GM12878 (cell line): Measurements from ENCODE around the gene MICAL3. TPM values are rescaled to one million over a fixed set of nuclear protein-coding genes. Genes with fewer than 3 reads are reported as not detected.

Experiments used
- ATAC-seq: fragments of 200-7000 bp; cut with Tn5 transposase; 3 replicates; pipeline ENCODE4 v1.9.1; 2020; ENCODE audit warnings: mild to moderate bottlenecking, moderate library complexity
- BruUV-seq: library from RNA; stranded (reverse); fragments of 400-500 nt; replicated peaks from 2 replicates; lab custom pipeline; 2021; lab: Mats Ljungman, UMichigan
- CTCF ChIA-PET: fragments of 300-600 bp; sonication (Branson Sonifier 250); formaldehyde crosslinking; extraction: SDS; loops from one replicate; lab custom pipeline; 2021; ENCODE audit warnings: inconsistent platforms; lab: Yijun Ruan, JAX
- POLR2A ChIA-PET: fragments of 350-600 bp; formaldehyde crosslinking; extraction: SDS; loops from one replicate; lab custom pipeline; 2021; ENCODE audit warnings: inconsistent platforms; lab: Charles Lee
- RAD21 ChIA-PET: fragments of 300-600 bp; sonication (Branson Sonifier 250); formaldehyde crosslinking; loops from one replicate; lab custom pipeline; 2023; ENCODE audit warnings: antibody characterized with exemption; ENCODE audit not compliant: unreplicated experiment; lab: Charles Lee
- SMC1A ChIA-PET: fragments of 300-600 bp; sonication (Branson Sonifier 250); formaldehyde crosslinking; loops from one replicate; lab custom pipeline; 2023; ENCODE audit not compliant: unreplicated experiment, uncharacterized antibody; lab: Charles Lee
- DNase-seq: peaks from one replicate; pipeline ENCODE4 v3.0.0-alpha.2; 2011; ENCODE audit warnings: low read depth, low spot score
- FAIRE-seq: peaks from 3 replicates; lab custom pipeline; 2011; peaks lifted over from hg19 to GRCh38; lab: Jason Lieb, UNC
- H2AFZ ChIP-seq: 2 replicates; pipeline ENCODE4 v1.6.0; 2011; ENCODE audit warnings: low read depth, low read length, control low read depth; ENCODE audit not compliant: control insufficient read depth
- H3K27ac ChIP-seq: 2 replicates; pipeline ENCODE4 v1.5.1; 2011; ENCODE audit warnings: control low read depth; ENCODE audit not compliant: control insufficient read depth, insufficient read depth
- H3K27me3 ChIP-seq, 2 experiments: replicated peaks in 1 of 2; 2 replicates each; pipeline versions ENCODE4 v1.6.0 to v1.6.1; 2011; ENCODE audit warnings: low read length in 1 of 2; ENCODE audit not compliant: control insufficient read depth in 2 of 2, insufficient read depth in 2 of 2
- H3K36me3 ChIP-seq, 2 experiments: 2 replicates each; pipeline ENCODE4 v1.5.1; 2011; ENCODE audit warnings: low read length in 1 of 2; ENCODE audit not compliant: control insufficient read depth in 2 of 2, insufficient read depth in 2 of 2
- H3K4me1 ChIP-seq: 2 replicates; pipeline ENCODE4 v1.6.1; 2011; ENCODE audit warnings: mild to moderate bottlenecking, low read length, moderate library complexity, mixed read lengths; ENCODE audit not compliant: control insufficient read depth, insufficient read depth
- H3K4me2 ChIP-seq: 2 replicates; pipeline ENCODE4 v1.6.0; 2011; ENCODE audit warnings: control low read depth; ENCODE audit not compliant: control insufficient read depth, insufficient read depth
- H3K4me3 ChIP-seq: fragments of 200-600 bp; sonication (generic); 2 replicates; pipeline ENCODE4 v1.5.1; 2016
- H3K79me2 ChIP-seq: 2 replicates; pipeline ENCODE4 v1.6.0; 2011; ENCODE audit warnings: low read length; ENCODE audit not compliant: control insufficient read depth, insufficient read depth
- H3K9ac ChIP-seq: 2 replicates; pipeline ENCODE4 v1.8.0; 2011; ENCODE audit warnings: low read length, control low read depth, mixed read lengths; ENCODE audit not compliant: control insufficient read depth, insufficient read depth
- H3K9me3 ChIP-seq: replicated peaks from 3 replicates; pipeline ENCODE4 v1.5.1; 2011; ENCODE audit warnings: mild to moderate bottlenecking, low read length; ENCODE audit not compliant: control insufficient read depth, insufficient read depth
- H4K20me1 ChIP-seq: 2 replicates; pipeline ENCODE4 v1.6.0; 2011; ENCODE audit not compliant: control insufficient read depth, insufficient read depth
- HCFC1 ChIP-seq: fragments of 150-350 bp; IDR thresholded peaks from 2 replicates; pipeline ENCODE4 v1.6.1; 2014; ENCODE audit warnings: low read length
- NKRF ChIP-seq: fragments of 450-650 bp; conservative IDR thresholded peaks from 2 replicates; pipeline ENCODE4 v1.6.1; 2017; ENCODE audit warnings: mild to moderate bottlenecking, moderate library complexity
- SIN3A ChIP-seq: IDR thresholded peaks from 2 replicates; pipeline ENCODE4 v1.6.1; 2012; ENCODE audit warnings: low read depth, low read length, improper control_type of control experiment
- WGBS: methylation state at CpG from one replicate; pipeline ENCODE4 v1.1.6; 2016; ENCODE audit warnings: low lambda C conversion rate; ENCODE audit not compliant: insufficient replicate concordance, insufficient coverage; ENCODE audit errors: missing lambda C conversion rate; 5-methylcytosine and 5-hydroxymethylcytosine counted together
- in situ Hi-C: fragments of 300-500 bp; cut with MboI; formaldehyde crosslinking; loops from 9 replicates; pipeline ENCODE4 v1.14.3; 2018; ENCODE audit warnings: mixed read lengths
- intact Hi-C: fragments of 100-400 bp; cut with micrococcal nuclease; formaldehyde crosslinking; loops from one replicate; pipeline ENCODE4 v1.14.2; 2022; ENCODE audit not compliant: unreplicated experiment
- polyA plus RNA-seq, 11 experiments: library from polyadenylated mRNA; depleted of rRNA in 4 of 11; unstranded in 6 of 11; stranded (reverse) in 5 of 11; fragments of >200 nt; fragmentation: Nextera tagmentation in 4 of 11; fragmentation: Illumina TruSeq in 1 of 11; extraction: Ambion mirVana in 4 of 11; extraction: Trizol in 1 of 11; gene quantifications; 1 replicate in 1 of 11; 2 replicates in 10 of 11; pipeline versions ENCODE4 v1.2.1 to v1.2.3, GENCODE V29; 2011 to 2016; ENCODE audit warnings: inconsistent platforms in 2 of 11, missing spikeins in 2 of 11, low read depth in 1 of 11
- total RNA-seq, 4 experiments: library from RNA; depleted of rRNA in 3 of 4; stranded (reverse); fragments of >200 nt in 3 of 4; fragmentation: Illumina TruSeq in 1 of 4; extraction: Trizol in 1 of 4; gene quantifications; 2 replicates each; pipeline versions ENCODE4 v1.2.1 to v1.2.3, GENCODE V29; 2013 to 2021

Gene MICAL3
- total and polyA plus RNA-seq, 10 of the 15 experiments (the other 5 are each of a cell fraction or from before 2014, with no cell fraction given), result 2.6 to 92.2 (median 24.0) TPM

GRCh38 chr22:17942721-17943120 is 81.6 kb downstream of the MICAL3 start:
- RAD21 ChIA-PET, result no interaction called here
- 45% methylated on average over 8 of the region's 8 CpGs for WGBS
- H2AFZ ChIP-seq, result no peak overlapping the region
- ATAC-seq, result no peak
- SMC1A ChIA-PET, result interaction anchor here (0.7 to 1.5 kb wide), 5 partner anchors 14 to 113 kb away, joined by 3 to 5 read pairs (median 3); no protein-coding TSS in a partner anchor
- no TSS peak for BruUV-seq
- intact Hi-C loops, result no loop called here
- H3K4me2 ChIP-seq, result no peak overlapping the region
- H3K27ac ChIP-seq, result no peak overlapping the region
- no peak for FAIRE-seq
- no peak for DNase-seq
- H3K4me1 ChIP-seq, result peaks cover 38% of the 10 kb centered on the region
- peaks cover 8% of the 10 kb centered on the region for H4K20me1 ChIP-seq
- in situ Hi-C loops, result no loop called here
- POLR2A ChIA-PET, result no interaction called here
- CTCF ChIA-PET, result interaction anchor here (0.9 kb wide), 1 partner anchor 83 kb away, joined by 3 read pairs; no protein-coding TSS in a partner anchor
- H3K9me3 ChIP-seq, result no peaks in the 10 kb centered on the region
- no peaks in the 10 kb centered on the region for H3K27me3 ChIP-seq
- no peaks in the 10 kb centered on the region; a peak in 1 of 4 replicates for H3K36me3 ChIP-seq
- peaks cover 26% of the 10 kb centered on the region for H3K79me2 ChIP-seq
- H3K4me3 ChIP-seq, result no peak overlapping the region
- H3K9ac ChIP-seq, result no peak overlapping the region
- TF ChIP-seq SIN3A (no peak), HCFC1 (no peak), NKRF (no peak)
